ENCODE results near the gene SMOC1.

DNA sequence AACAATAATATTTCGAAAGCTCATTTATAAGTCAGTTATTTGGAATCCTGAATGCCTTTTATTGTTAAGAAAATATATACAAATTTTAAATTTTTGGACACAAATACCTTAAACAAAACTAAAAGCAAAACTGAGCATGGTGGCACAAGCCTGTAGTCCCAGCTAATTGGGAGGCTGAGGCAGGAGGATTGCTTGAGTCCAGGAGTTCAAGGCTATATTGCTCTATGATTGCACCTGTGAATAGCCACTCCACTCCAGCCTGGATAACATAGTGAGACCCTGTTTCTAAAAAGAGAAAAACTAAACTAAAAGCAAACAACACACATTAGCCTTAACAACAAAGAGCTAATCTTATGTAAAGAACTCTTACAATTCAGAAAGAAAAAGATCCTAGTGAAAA, 78.8 kb downstream of the SMOC1 start:
- no peak for TF ChIP-seq POLR2AphosphoS5 (IDR thresholded peaks at IDR 0.05; ENCODE audit: low read depth, low read length)
- TF ChIP-seq POLR2A (IDR thresholded peaks at IDR 0.05; ENCODE audit: low read depth, low read length) = no peak
- no peak for TF ChIP-seq SPI1 (IDR thresholded peaks at IDR 0.05; ENCODE audit: low read depth, low read length)
